ENCODE data around the gene UNC79.
A peak's percentile ranks its signal among the peaks of the same experiment; 100 is the strongest.

Gene UNC79

GRCh38 chr14:93674343-93674742 lies 243.6 kb downstream of the UNC79 start (continued):
- TF ChIP-seq ZBTB10 (tag by site-specific recombination; IDR thresholded peaks at IDR 0.05) (no peak), AEBP2 (tag by site-specific recombination; IDR thresholded peaks at IDR 0.05; ENCODE audit: borderline replicate concordance) (no peak), ZNF514 (tag by site-specific recombination; IDR thresholded peaks at IDR 0.05) (no peak), KLF17 (tag by site-specific recombination; IDR thresholded peaks at IDR 0.05) (no peak), ATF2 (tag by site-specific recombination; IDR thresholded peaks at IDR 0.05; ENCODE audit: low read depth) (no peak), PRDM4 (tag by site-specific recombination; IDR thresholded peaks at IDR 0.05) (no peak), ZNF248 (tag by site-specific recombination; IDR thresholded peaks at IDR 0.05) (no peak)

- Histone ChIP-seq H3K4me3 (ENCODE audit: low read depth, low read length) (no peak overlapping the region), H3K9me3 (ENCODE audit: control insufficient read depth, insufficient read depth, low read depth, low read length) (no peaks in the 10 kb centered on the region), H3K36me3 (ENCODE audit: control insufficient read depth in 2 of 2, insufficient read depth in 1 of 2, low read length in 2 of 2) (no peaks in the 10 kb centered on the region), H3K4me1 (ENCODE audit: control insufficient read depth, insufficient read depth, low read length) (no peaks in the 10 kb centered on the region), H3K27ac (ENCODE audit: extremely low read depth, low read depth, low read length) (no peak overlapping the region)
- POLR2A ChIA-PET, result no interaction called here
- no peak for TF ChIP-seq ZNF10 (tag by site-specific recombination; IDR thresholded peaks at IDR 0.05)
- TF ChIP-seq PRDM4 (tag by site-specific recombination; IDR thresholded peaks at IDR 0.05), result no peak
- CTCF ChIA-PET, result no interaction called here
These were observed 244.9 kb downstream of the UNC79 start for GRCh38 chr14:93675651-93676050.

GRCh38 chr14:93676416-93676958 lies 245.7 kb downstream of the UNC79 start:
- Histone ChIP-seq H3K36me3 (ENCODE audit: control insufficient read depth in 2 of 2, insufficient read depth in 1 of 2, low read length in 2 of 2) (no peaks in the 10 kb centered on the region), H3K4me3 (ENCODE audit: low read depth, low read length) (no peak overlapping the region), H3K4me1 (ENCODE audit: control insufficient read depth, insufficient read depth, low read length) (no peaks in the 10 kb centered on the region), H3K9me3 (ENCODE audit: control insufficient read depth, insufficient read depth, low read depth, low read length) (no peaks in the 10 kb centered on the region), H3K27ac (ENCODE audit: extremely low read depth, low read depth, low read length) (no peak overlapping the region)
- POLR2A ChIA-PET, result no interaction called here
- TF ChIP-seq PRDM6 (tag by site-specific recombination; IDR thresholded peaks at IDR 0.05) (peak; percentile 43; the same call in 1 of the 2 replicates), FEZF1 (tag by site-specific recombination; IDR thresholded peaks at IDR 0.05) (peak; percentile 59), SP7 (tag by site-specific recombination; IDR thresholded peaks at IDR 0.05) (peak; percentile 89), MEIS1 (CRISPR knock-in tag; IDR thresholded peaks at IDR 0.05; ENCODE audit: borderline replicate concordance) (no peak), ZNF174 (tag by site-specific recombination; IDR thresholded peaks at IDR 0.05) (no peak), ZNF677 (tag by site-specific recombination; IDR thresholded peaks at IDR 0.05) (peak; percentile 97)
- CTCF ChIA-PET, result no interaction called here

Measured in HEK293 (cell line).